ENCODE data around the gene TMEM167B.
"Not testable (repeated sequence)": the region's sequence is repeated elsewhere in the genome, so short reads cannot be mapped to it uniquely, and the experiment has no call there.

The TMEM167B gene

GRCh38 chr1:109137958-109138357 is 47.4 kb downstream of the TMEM167B start:
- Histone ChIP-seq H3K4me3 (ENCODE audit: low read depth, low read length) (no peak overlapping the region), H3K9me3 (no peaks in the 10 kb centered on the region), H3K4me1 (peaks cover 14% of the 10 kb centered on the region), H3K36me3 (no peaks in the 10 kb centered on the region), H3K27me3 (no peaks in the 10 kb centered on the region; the same call in 1 of the 2 replicates)
- TF ChIP-seq CTCF (IDR thresholded peaks at IDR 0.05; ENCODE audit: low read depth, low read length) = no peak
- DNase-seq = no peak

GRCh38 chr1:109138358-109138757 is 47.8 kb downstream of the TMEM167B start:
- Histone ChIP-seq H3K27me3 (no peaks in the 10 kb centered on the region; the same call in 1 of the 2 replicates), H3K36me3 (no peaks in the 10 kb centered on the region), H3K4me1 (peaks cover 14% of the 10 kb centered on the region), H3K4me3 (ENCODE audit: low read depth, low read length) (no peak overlapping the region), H3K9me3 (no peaks in the 10 kb centered on the region)
- no peak for TF ChIP-seq CTCF (IDR thresholded peaks at IDR 0.05; ENCODE audit: low read depth, low read length)
- DNase-seq = no peak

- no peak for TF ChIP-seq CTCF (IDR thresholded peaks at IDR 0.05; ENCODE audit: low read depth, low read length)
- Histone ChIP-seq H3K4me1 (no peaks in the 10 kb centered on the region), H3K4me3 (ENCODE audit: low read depth, low read length) (no peak overlapping the region), H3K27me3 (no peaks in the 10 kb centered on the region), H3K36me3 (no peaks in the 10 kb centered on the region), H3K9me3 (no peaks in the 10 kb centered on the region)
- DNase-seq = no peak
These were observed 49.8 kb downstream of the TMEM167B start for GRCh38 chr1:109140392-109140791.

GRCh38 chr1:109142260-109142659 is 51.7 kb downstream of the TMEM167B start:
- H3K4me3 ChIP-seq (ENCODE audit: low read depth, low read length) = no peak overlapping the region
- H3K36me3 ChIP-seq = no peaks in the 10 kb centered on the region
- no peak for DNase-seq
- H3K27me3 ChIP-seq = no peaks in the 10 kb centered on the region
- no peaks in the 10 kb centered on the region for H3K9me3 ChIP-seq
- H3K4me1 ChIP-seq = no peaks in the 10 kb centered on the region
- no peak for TF ChIP-seq CTCF (IDR thresholded peaks at IDR 0.05; ENCODE audit: low read depth, low read length)

- DNase-seq; H3K4me1 ChIP-seq; H3K27me3 ChIP-seq; H3K4me3 ChIP-seq (ENCODE audit: low read depth, low read length); H3K9me3 ChIP-seq; H3K36me3 ChIP-seq: not testable (repeated sequence)
These were observed 52.2 kb downstream of the TMEM167B start for GRCh38 chr1:109142725-109143124.

Measured in BE2C (cell line).